Measurements from ENCODE around the gene PAPPA.

The PAPPA gene

DNA sequence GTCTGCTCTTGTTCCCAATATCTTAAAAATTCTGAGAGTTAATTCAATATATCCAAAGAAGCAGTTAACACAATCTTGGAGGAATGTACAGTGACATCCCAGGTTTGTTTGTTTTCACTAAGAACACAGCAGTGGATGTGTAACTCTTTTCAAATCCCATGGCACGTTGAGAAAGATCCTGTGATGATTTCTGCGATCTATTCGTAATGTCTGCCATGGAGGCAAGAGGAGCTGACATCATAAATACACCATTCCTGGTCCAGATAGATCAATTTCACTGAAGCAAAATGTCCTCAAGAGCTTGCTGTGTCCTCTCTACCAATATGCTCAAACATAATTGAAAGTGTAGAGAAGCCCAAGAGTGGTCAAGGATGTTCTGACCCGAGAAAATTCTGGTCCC, 280.7 kb downstream of the PAPPA start:
- DNase-seq (ENCODE audit: insufficient read length, low spot score) (no peak), FAIRE-seq (no peak)
- TF ChIP-seq TAF1 (IDR thresholded peaks at IDR 0.05; ENCODE audit: low read depth, low read length) (no peak), POLR2AphosphoS5 (IDR thresholded peaks at IDR 0.05; ENCODE audit: low read depth, low read length) (no peak), POLR2A (IDR thresholded peaks at IDR 0.05; ENCODE audit: low read depth, low read length) (no peak), POU2F2 (IDR thresholded peaks at IDR 0.05; ENCODE audit: low read depth, low read length) (no peak), PAX5 (IDR thresholded peaks at IDR 0.05; ENCODE audit: insufficient read depth, low read length, severe bottlenecking) (no peak), SPI1 (IDR thresholded peaks at IDR 0.05; ENCODE audit: low read depth, low read length) (no peak)

GRCh38 chr9:116435706-116436105, 282.1 kb downstream of the PAPPA start:
- TF ChIP-seq PAX5 (IDR thresholded peaks at IDR 0.05; ENCODE audit: insufficient read depth, low read length, severe bottlenecking) (no peak), TAF1 (IDR thresholded peaks at IDR 0.05; ENCODE audit: low read depth, low read length) (no peak), POLR2A (IDR thresholded peaks at IDR 0.05; ENCODE audit: low read depth, low read length) (no peak), SPI1 (IDR thresholded peaks at IDR 0.05; ENCODE audit: low read depth, low read length) (no peak), POLR2AphosphoS5 (IDR thresholded peaks at IDR 0.05; ENCODE audit: low read depth, low read length) (no peak), POU2F2 (IDR thresholded peaks at IDR 0.05; ENCODE audit: low read depth, low read length) (no peak)
- FAIRE-seq (no peak), DNase-seq (ENCODE audit: insufficient read length, low spot score) (no peak)

GRCh38 chr9:116436121-116436520, 282.5 kb downstream of the PAPPA start:
- TF ChIP-seq SPI1 (IDR thresholded peaks at IDR 0.05; ENCODE audit: low read depth, low read length) (no peak), POLR2AphosphoS5 (IDR thresholded peaks at IDR 0.05; ENCODE audit: low read depth, low read length) (no peak), POLR2A (IDR thresholded peaks at IDR 0.05; ENCODE audit: low read depth, low read length) (no peak), PAX5 (IDR thresholded peaks at IDR 0.05; ENCODE audit: insufficient read depth, low read length, severe bottlenecking) (no peak), TAF1 (IDR thresholded peaks at IDR 0.05; ENCODE audit: low read depth, low read length) (no peak), POU2F2 (IDR thresholded peaks at IDR 0.05; ENCODE audit: low read depth, low read length) (no peak)
- DNase-seq (ENCODE audit: insufficient read length, low spot score) (no peak), FAIRE-seq (no peak)

GRCh38 chr9:116437411-116438370, 284.1 kb downstream of the PAPPA start:
- TF ChIP-seq SPI1 (IDR thresholded peaks at IDR 0.05; ENCODE audit: low read depth, low read length) = no peak
- no peak for TF ChIP-seq TAF1 (IDR thresholded peaks at IDR 0.05; ENCODE audit: low read depth, low read length)
- no peak for TF ChIP-seq PAX5 (IDR thresholded peaks at IDR 0.05; ENCODE audit: insufficient read depth, low read length, severe bottlenecking)
- TF ChIP-seq POU2F2 (IDR thresholded peaks at IDR 0.05; ENCODE audit: low read depth, low read length) = no peak
- no peak for TF ChIP-seq POLR2AphosphoS5 (IDR thresholded peaks at IDR 0.05; ENCODE audit: low read depth, low read length)
- no peak for TF ChIP-seq POLR2A (IDR thresholded peaks at IDR 0.05; ENCODE audit: low read depth, low read length)
- FAIRE-seq = no peak
- no peak for DNase-seq (ENCODE audit: insufficient read length, low spot score)

DNA sequence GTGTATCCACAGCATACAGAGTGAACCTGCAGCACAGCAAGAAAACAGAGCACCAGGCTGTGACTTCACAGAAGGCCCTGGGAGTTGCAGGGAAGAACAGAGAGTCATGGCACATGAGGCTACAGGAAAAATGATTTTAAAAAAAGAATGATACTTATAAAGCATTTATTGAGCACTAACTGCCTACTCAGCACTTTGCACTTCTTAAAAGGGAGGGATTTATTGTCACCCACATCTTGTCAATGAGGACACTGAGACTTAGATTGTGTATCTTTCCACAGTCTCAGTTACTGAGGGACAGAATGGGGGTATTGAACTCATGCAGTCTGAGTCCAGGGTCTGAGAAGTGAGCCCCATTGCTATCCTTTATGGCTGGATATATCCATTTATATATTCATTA, 288.9 kb downstream of the PAPPA start:
- DNase-seq (ENCODE audit: insufficient read length, low spot score) (no peak), FAIRE-seq (no peak)
- TF ChIP-seq PAX5 (IDR thresholded peaks at IDR 0.05; ENCODE audit: insufficient read depth, low read length, severe bottlenecking) (no peak), POLR2A (IDR thresholded peaks at IDR 0.05; ENCODE audit: low read depth, low read length) (no peak), SPI1 (IDR thresholded peaks at IDR 0.05; ENCODE audit: low read depth, low read length) (no peak), TAF1 (IDR thresholded peaks at IDR 0.05; ENCODE audit: low read depth, low read length) (no peak), POU2F2 (IDR thresholded peaks at IDR 0.05; ENCODE audit: low read depth, low read length) (no peak), POLR2AphosphoS5 (IDR thresholded peaks at IDR 0.05; ENCODE audit: low read depth, low read length) (no peak)

DNA sequence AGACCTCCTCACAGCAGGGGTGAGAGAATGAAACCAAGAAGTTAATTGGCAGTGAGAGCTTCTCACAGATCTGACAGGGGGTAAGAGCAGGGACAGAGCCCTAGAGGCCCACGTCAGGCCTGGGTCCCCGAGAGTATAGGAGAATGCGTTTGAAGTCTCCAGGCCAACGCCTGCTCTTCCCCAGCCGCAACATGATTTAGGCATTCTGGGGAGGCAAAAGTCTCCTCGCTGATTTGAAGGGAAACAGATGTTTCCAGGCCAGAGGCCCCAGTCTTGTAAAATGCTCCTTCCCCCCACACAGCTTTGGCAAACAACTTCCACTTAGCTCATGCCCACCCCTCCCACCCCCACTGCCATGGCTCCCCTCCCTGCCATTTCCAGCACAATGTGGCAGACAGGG, 294.3 kb downstream of the PAPPA start:
- TF ChIP-seq POU2F2 (IDR thresholded peaks at IDR 0.05; ENCODE audit: low read depth, low read length) (no peak), PAX5 (IDR thresholded peaks at IDR 0.05; ENCODE audit: insufficient read depth, low read length, severe bottlenecking) (no peak), POLR2A (IDR thresholded peaks at IDR 0.05; ENCODE audit: low read depth, low read length) (no peak), TAF1 (IDR thresholded peaks at IDR 0.05; ENCODE audit: low read depth, low read length) (no peak), SPI1 (IDR thresholded peaks at IDR 0.05; ENCODE audit: low read depth, low read length) (no peak), POLR2AphosphoS5 (IDR thresholded peaks at IDR 0.05; ENCODE audit: low read depth, low read length) (no peak)
- DNase-seq (ENCODE audit: insufficient read length, low spot score) = no peak
- no peak for FAIRE-seq

- no peak for FAIRE-seq
- no peak for DNase-seq (ENCODE audit: insufficient read length, low spot score)
- TF ChIP-seq SPI1 (IDR thresholded peaks at IDR 0.05; ENCODE audit: low read depth, low read length) (no peak), POU2F2 (IDR thresholded peaks at IDR 0.05; ENCODE audit: low read depth, low read length) (no peak), POLR2AphosphoS5 (IDR thresholded peaks at IDR 0.05; ENCODE audit: low read depth, low read length) (no peak), PAX5 (IDR thresholded peaks at IDR 0.05; ENCODE audit: insufficient read depth, low read length, severe bottlenecking) (no peak), TAF1 (IDR thresholded peaks at IDR 0.05; ENCODE audit: low read depth, low read length) (no peak), POLR2A (IDR thresholded peaks at IDR 0.05; ENCODE audit: low read depth, low read length) (no peak)
Measured at GRCh38 chr9:116448431-116448830, 294.8 kb downstream of the PAPPA start.

- FAIRE-seq (no peak), DNase-seq (ENCODE audit: insufficient read length, low spot score) (no peak)
- no peak for TF ChIP-seq POLR2AphosphoS5 (IDR thresholded peaks at IDR 0.05; ENCODE audit: low read depth, low read length)
- TF ChIP-seq PAX5 (IDR thresholded peaks at IDR 0.05; ENCODE audit: insufficient read depth, low read length, severe bottlenecking) = no peak
- no peak for TF ChIP-seq SPI1 (IDR thresholded peaks at IDR 0.05; ENCODE audit: low read depth, low read length)
- no peak for TF ChIP-seq POLR2A (IDR thresholded peaks at IDR 0.05; ENCODE audit: low read depth, low read length)
- TF ChIP-seq POU2F2 (IDR thresholded peaks at IDR 0.05; ENCODE audit: low read depth, low read length) = no peak
- TF ChIP-seq TAF1 (IDR thresholded peaks at IDR 0.05; ENCODE audit: low read depth, low read length) = no peak
Measured at GRCh38 chr9:116449949-116450348, 296.4 kb downstream of the PAPPA start.

- TF ChIP-seq POLR2AphosphoS5 (IDR thresholded peaks at IDR 0.05; ENCODE audit: low read depth, low read length) = no peak
- no peak for TF ChIP-seq POU2F2 (IDR thresholded peaks at IDR 0.05; ENCODE audit: low read depth, low read length)
- TF ChIP-seq SPI1 (IDR thresholded peaks at IDR 0.05; ENCODE audit: low read depth, low read length) = peak; percentile 72
- TF ChIP-seq TAF1 (IDR thresholded peaks at IDR 0.05; ENCODE audit: low read depth, low read length) = no peak
- DNase-seq (ENCODE audit: insufficient read length, low spot score) (peak; percentile 9), FAIRE-seq (peak; percentile 41)
Measured at GRCh38 chr9:116450378-116451139, 297.0 kb downstream of the PAPPA start.
